IgD-negative memory B cell (primary cell): ENCODE results near the gene MKLN1. TPM values are rescaled to one million over a fixed set of nuclear protein-coding genes. Genes with fewer than 3 reads are reported as not detected.

ENCODE experiments used
- H3K27ac Mint-ChIP-seq, 3 donors: one replicate each; pipeline ENCODE4 v1.8.0; 2020 to 2022; ENCODE audit warnings: mild to moderate bottlenecking in 3 of 3, mixed read lengths in 3 of 3, moderate library complexity in 1 of 3
- H3K27me3 Mint-ChIP-seq: one replicate; pipeline ENCODE4 v1.8.0; 2021; ENCODE audit warnings: mixed read lengths
- H3K36me3 Mint-ChIP-seq: one replicate; pipeline ENCODE4 v1.8.0; 2020; ENCODE audit warnings: mild to moderate bottlenecking, mixed read lengths
- H3K4me1 Mint-ChIP-seq, 3 donors: one replicate each; pipeline ENCODE4 v1.8.0; 2020 to 2022; ENCODE audit warnings: mixed read lengths in 3 of 3, mild to moderate bottlenecking in 1 of 3
- H3K4me3 Mint-ChIP-seq, 4 donors: one replicate each; pipeline ENCODE4 v1.8.0; 2020 to 2022; ENCODE audit warnings: mild to moderate bottlenecking in 4 of 4, mixed read lengths in 4 of 4, moderate library complexity in 3 of 4
- H3K9me3 Mint-ChIP-seq, 3 donors: one replicate each; pipeline ENCODE4 v1.8.0; 2020 to 2021; ENCODE audit warnings: mixed read lengths in 3 of 3, mild to moderate bottlenecking in 1 of 3
- polyA plus RNA-seq: library from polyadenylated mRNA; unstranded; fragments of 300-500 nt; fragmentation: Illumina TruSeq; gene quantifications from one replicate; pipeline ENCODE4 v1.2.3, GENCODE V29; 2021

The MKLN1 gene
- polyA plus RNA-seq = 19.3 TPM

DNA sequence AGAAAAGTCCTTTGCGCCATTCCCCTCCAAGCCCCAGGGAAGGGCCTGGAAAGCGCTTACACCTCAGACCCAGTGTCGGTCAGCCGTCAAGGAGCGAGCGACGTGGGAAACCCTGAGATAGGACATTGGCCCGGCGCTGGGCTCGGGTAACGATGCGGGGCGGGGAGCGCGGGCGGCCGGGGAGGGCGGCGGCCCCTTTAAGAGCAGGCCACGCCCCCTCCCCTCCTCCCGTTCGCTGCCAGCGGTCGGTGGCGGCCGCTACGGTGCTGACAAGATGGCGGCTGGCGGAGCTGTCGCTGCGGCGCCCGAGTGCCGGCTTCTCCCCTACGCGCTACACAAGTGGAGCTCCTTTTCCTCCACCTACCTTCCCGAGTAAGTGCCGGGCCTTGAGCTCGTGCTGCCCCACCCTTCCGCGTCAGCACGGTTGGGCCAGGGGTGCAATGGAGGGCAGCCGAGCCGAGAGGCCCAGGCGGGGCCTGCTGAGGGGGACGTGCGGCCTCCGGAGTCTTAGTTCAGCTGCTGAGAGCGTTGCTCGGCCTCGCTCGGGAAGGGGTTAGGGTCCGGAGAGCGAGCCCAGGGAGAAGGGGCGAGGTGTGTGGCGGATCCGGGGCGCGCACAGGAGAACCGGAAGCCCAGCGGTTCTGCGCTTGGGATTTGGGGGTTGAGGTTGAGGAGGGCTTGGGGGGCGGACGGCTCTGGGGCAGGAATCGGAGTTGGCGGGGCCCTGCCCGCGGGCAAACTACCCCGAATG is at the start of gene MKLN1:
MKLN1 (plus strand) TSS at position 251 of the 751 bp plus-strand sequence; CDS start at position 275, 24 bp downstream.
- H3K4me3 Mint-ChIP-seq = peak within 1 kb of the TSS; percentile 92 to 99 (median 98)
- no peaks in the 10 kb centered on the region for H3K27me3 Mint-ChIP-seq
- H3K36me3 Mint-ChIP-seq = peaks cover 3% of the 10 kb centered on the region
- H3K4me1 Mint-ChIP-seq = peaks cover 33 to 53% (median 40%) of the 10 kb centered on the region in 3 donors
- peak within 1 kb of the TSS; percentile 96 to 98 (median 97) for H3K27ac Mint-ChIP-seq
- H3K9me3 Mint-ChIP-seq = no peaks in the 10 kb centered on the region

DNA sequence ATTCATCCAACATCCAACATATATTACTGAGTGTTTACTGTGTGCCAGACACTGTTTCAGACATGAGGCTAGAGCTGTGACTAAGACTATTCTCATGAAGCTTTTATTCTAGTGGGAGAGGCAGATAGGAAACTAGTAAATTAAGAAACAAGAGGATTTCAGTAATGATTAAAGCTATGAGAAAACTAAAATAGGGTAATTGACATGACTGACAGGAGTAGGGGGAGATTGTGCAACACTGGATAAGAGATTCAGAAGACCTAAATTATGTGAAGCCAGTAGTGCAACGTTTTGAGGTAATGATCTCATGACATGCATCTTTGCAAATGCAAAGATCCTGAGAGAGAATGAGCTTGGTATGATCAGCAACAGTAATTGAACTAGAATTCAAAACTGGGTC is 48.6 kb upstream of the MKLN1 start:
- Mint-ChIP-seq H3K4me1 (no peaks in the 10 kb centered on the region), H3K4me3 (no peak overlapping the region), H3K27ac (no peak overlapping the region), H3K36me3 (no peaks in the 10 kb centered on the region), H3K9me3 (peaks cover 0 to 5% (median 2%) of the 10 kb centered on the region in 3 donors), H3K27me3 (no peaks in the 10 kb centered on the region)

DNA sequence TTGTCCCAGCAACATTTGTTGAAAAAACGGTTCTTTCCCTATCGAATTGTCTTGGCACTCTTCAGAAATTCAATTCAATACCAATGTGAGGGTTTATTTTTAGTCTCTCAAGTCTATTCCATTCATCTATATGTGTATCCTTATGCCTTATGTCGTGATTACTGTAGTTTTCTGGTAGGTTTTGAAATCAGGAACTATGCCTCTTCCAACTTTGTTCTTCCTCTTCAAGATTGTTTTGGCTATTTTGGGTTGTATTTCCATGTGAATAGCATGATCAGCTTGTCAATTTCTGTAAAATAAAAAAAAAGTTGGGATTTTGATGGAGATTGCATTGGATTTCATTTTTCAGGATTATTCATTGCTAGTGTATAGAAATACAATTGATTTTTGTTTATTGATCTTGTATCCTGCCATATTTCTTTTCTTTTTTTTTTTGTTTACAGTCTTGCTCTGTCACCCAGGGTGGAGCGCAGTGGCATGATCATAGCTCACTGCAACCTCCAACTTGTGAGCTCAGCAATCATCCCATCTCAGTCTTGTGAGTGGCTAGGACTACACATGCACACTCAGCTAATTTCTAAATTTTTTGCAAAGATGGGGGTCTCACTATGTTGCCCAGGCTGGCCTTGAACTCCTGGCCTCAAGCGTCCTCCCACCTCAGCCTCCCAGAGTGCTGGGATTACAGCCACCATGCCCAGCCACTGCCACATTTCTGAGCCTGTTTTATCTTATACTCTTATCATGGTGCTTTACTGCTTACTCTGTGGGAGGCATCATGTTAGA is 46.2 kb upstream of the MKLN1 start:
- Mint-ChIP-seq H3K4me3 (no peak overlapping the region), H3K9me3 (peaks cover 0 to 5% (median 2%) of the 10 kb centered on the region in 3 donors), H3K27ac (no peak overlapping the region), H3K27me3 (no peaks in the 10 kb centered on the region), H3K4me1 (no peaks in the 10 kb centered on the region), H3K36me3 (no peaks in the 10 kb centered on the region)

DNA sequence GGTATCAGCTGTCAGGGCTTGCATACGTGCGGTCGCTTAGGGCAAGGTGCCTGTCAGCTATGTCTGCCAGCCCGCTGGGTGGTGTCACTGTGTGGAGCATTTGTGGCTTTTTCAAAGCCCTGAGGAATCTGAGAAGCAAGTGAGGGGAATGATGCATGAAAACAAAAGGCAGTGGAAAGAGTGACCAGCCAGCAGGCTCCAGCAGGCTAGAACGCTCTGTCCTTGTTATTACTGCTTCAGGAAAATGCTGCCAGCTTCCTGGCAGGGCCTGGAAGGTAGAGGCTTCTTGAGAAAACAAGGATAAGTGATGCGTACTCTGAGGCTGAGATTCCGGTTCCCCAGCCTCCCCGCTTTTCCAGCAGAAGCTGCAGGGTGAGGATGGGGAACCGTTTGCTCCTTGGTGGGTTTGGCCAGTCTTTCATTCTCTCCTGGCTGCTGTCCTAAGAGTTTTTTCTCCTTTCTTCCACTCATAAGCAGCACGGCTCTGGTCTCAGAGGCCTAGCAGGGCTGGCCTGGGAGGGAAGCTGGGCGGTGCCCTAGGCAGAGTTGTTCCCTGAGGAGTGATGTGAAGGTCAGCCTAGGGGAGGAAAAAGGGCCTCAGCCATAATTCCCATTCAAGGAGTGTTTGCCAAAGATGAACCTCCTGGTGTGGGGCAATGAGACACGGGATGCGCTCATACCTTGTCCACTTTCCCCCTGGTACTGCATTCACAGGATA is 42.8 kb upstream of the MKLN1 start:
- Mint-ChIP-seq H3K36me3 (peaks cover 1% of the 10 kb centered on the region), H3K4me1 (no peaks in the 10 kb centered on the region), H3K9me3 (peaks cover 1 to 8% (median 4%) of the 10 kb centered on the region in 3 donors), H3K4me3 (no peak overlapping the region), H3K27ac (no peak overlapping the region), H3K27me3 (no peaks in the 10 kb centered on the region)

DNA sequence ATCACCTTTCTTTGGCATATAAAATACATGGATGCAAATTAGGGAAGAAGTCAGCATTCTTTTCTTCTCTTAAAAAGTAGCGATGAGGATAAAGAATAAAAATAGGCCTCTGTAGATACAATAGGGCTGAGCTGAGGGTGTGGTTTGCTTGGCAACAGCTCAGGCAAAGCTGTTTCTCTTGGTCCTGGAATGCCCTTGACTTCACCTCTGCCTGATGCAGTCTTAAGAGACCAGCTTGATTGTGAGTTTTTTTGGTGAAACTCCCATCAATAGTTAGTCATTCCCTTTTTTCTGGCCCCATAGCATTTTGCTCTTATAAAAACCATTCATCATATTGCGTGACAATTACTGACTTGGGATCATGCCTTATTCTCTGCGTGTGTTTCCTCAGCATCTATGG is 42.1 kb upstream of the MKLN1 start:
- Mint-ChIP-seq H3K36me3 (peaks cover 1% of the 10 kb centered on the region), H3K4me1 (no peaks in the 10 kb centered on the region), H3K4me3 (no peak overlapping the region), H3K27me3 (no peaks in the 10 kb centered on the region), H3K9me3 (peaks cover 0 to 8% (median 1%) of the 10 kb centered on the region in 3 donors), H3K27ac (no peak overlapping the region)

DNA sequence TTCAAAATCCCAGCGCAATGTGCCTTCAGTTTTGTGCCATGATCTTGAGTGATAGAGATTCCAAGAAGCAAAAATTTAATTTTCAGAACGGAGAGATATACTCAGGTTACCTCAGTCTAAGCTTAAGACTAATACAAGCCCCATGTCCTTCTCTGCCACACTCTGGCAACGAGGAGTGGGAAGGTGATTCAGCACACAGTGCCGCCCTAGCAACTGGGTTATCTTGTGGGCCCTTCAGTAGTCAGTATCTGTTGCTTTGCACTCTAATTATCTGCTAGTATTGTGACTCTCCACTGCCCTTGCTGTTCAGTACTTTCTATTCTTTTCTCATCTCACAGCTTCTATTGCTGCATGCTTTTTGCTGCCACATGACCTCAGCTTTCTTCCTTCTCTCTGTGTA is 39.2 kb upstream of the MKLN1 start:
- Mint-ChIP-seq H3K27me3 (no peaks in the 10 kb centered on the region), H3K27ac (no peak overlapping the region), H3K9me3 (peaks cover 0 to 6% (median 1%) of the 10 kb centered on the region in 3 donors), H3K4me3 (no peak overlapping the region), H3K4me1 (no peaks in the 10 kb centered on the region), H3K36me3 (peaks cover 1% of the 10 kb centered on the region)

DNA sequence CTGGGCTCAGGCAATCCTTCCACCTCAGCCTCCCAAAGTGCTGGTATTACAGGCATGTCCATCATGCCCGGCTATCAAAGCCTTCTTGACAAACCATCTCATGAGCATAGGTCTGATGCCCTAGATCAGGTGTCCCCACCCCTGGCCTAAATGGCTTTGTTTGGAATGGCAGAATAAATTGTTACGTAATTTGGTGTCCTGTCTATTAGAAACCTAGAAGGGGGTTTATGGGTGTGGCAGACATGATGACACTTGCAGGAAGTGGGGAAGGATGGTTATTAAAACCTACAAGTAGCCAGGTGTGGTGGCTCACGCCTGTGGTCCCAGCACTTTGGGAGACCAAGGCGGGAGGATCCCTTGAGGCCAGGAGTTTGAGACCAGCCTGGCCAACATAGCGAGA is 38.6 kb upstream of the MKLN1 start:
- Mint-ChIP-seq H3K9me3 (peaks cover 0 to 6% (median 1%) of the 10 kb centered on the region in 3 donors), H3K36me3 (peaks cover 1% of the 10 kb centered on the region), H3K4me3 (no peak overlapping the region), H3K27ac (no peak overlapping the region), H3K4me1 (no peaks in the 10 kb centered on the region), H3K27me3 (no peaks in the 10 kb centered on the region)

DNA sequence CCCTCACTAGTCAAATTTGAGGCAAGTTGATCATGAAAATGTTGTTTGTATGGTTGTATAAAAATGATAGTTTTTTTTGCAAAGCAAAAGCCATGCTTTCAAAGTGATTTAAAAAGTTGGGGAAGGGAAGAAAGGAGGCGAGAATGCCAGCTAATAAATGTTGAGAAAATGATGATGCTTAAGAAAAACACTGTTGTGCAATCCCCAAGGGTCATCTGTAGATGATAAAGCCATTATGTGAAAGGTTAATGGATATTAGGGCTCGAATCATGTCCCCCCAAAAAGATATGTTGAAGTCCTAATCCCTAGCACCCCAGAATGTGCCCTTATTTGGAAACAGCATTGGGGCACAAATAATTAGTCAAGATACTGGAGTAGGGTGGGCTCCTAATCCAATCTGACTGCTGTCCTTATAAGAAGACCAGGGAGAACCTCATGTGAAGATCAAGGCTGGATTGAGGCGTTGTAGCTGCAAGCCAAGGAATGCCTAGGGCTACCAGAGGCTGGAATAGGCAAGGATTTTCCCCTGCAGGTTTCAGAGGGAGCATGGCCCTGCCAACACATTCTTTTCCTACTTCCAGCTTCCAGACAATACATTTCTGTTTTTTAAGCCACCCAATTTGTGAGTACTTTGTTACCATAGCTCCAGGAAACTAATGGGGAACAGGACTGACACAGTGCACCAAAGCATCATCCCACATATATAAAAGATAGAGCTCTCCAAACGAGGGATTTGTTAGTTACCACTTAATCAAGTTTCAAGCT is 35.4 kb upstream of the MKLN1 start:
- no peaks in the 10 kb centered on the region for H3K27me3 Mint-ChIP-seq
- H3K4me1 Mint-ChIP-seq = no peaks in the 10 kb centered on the region
- peaks cover 0 to 6% (median 1%) of the 10 kb centered on the region in 3 donors for H3K9me3 Mint-ChIP-seq
- peaks cover under 1% of the 10 kb centered on the region for H3K36me3 Mint-ChIP-seq
- no peak overlapping the region for H3K27ac Mint-ChIP-seq
- no peak overlapping the region for H3K4me3 Mint-ChIP-seq

DNA sequence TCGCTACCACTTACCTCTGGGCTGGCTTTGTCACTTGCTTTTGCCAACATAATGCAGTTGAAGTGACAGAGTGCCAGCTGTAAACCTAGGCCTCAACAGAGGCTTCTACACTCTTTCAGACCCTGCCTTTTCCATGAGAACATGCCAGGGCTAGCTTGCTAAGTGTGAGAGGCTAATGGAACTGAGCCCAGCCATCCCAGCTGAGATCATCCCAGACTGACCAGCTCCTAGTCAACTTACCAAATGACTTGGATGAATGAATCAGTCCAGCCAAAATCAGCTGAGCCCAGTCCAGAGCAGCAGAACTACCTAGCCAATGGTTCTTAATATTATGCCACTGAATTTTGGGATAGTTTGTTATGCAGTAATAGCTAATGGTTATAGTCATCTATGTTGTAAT is 34.7 kb upstream of the MKLN1 start:
- Mint-ChIP-seq H3K9me3 (peaks cover 0 to 4% (median 0%) of the 10 kb centered on the region in 3 donors), H3K4me3 (no peak overlapping the region), H3K36me3 (no peaks in the 10 kb centered on the region), H3K4me1 (no peaks in the 10 kb centered on the region), H3K27ac (no peak overlapping the region), H3K27me3 (no peaks in the 10 kb centered on the region)

DNA sequence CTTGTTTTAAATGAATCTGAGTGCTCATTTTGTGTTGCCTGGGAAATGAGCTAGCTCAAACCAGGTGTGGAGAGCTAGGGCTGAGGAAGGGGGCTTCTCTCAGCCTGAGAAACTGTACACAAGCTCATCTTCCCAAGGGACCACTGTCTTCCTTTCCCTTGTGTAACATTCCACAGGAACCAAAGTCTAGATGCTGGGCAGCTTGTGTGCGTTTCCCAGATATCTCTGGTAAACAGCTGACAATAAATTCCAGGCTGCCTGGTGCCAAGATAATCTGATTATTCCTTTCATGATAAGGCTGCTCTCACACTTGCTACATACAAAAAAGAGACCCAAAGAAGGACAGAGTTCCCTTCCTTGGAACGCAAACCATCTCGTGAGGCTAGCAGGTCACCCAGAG is 33.1 kb upstream of the MKLN1 start:
- Mint-ChIP-seq H3K9me3 (peaks cover 0 to 1% (median 0%) of the 10 kb centered on the region in 3 donors), H3K4me1 (no peaks in the 10 kb centered on the region), H3K27ac (no peak overlapping the region), H3K36me3 (no peaks in the 10 kb centered on the region), H3K4me3 (no peak overlapping the region), H3K27me3 (no peaks in the 10 kb centered on the region)

DNA sequence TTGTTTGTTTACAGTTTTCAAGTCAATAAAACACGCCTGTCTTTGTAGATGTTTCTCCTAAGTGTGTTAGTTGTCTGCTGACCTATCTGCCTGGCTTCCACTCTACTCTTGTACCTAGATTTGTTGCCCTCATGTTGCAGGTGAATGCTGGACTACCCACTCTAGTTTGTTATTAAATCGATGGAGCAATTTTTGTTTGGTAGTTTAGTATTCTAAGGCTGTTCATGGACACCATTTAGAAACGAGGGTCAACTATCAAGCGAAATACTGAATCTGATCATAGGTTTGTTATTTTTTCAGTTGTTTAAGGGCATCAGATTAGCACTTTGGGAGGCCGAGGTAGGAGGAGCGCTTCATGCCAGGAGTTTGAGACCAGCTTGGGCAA is 29.1 kb upstream of the MKLN1 start:
- Mint-ChIP-seq H3K36me3 (no peaks in the 10 kb centered on the region), H3K9me3 (peaks cover 0 to 1% (median 0%) of the 10 kb centered on the region in 3 donors), H3K27ac (peak overlapping the region in 1 of 3 donors; percentile 38), H3K27me3 (no peaks in the 10 kb centered on the region), H3K4me3 (no peak overlapping the region), H3K4me1 (peaks cover 0 to 3% (median 1%) of the 10 kb centered on the region in 3 donors)

DNA sequence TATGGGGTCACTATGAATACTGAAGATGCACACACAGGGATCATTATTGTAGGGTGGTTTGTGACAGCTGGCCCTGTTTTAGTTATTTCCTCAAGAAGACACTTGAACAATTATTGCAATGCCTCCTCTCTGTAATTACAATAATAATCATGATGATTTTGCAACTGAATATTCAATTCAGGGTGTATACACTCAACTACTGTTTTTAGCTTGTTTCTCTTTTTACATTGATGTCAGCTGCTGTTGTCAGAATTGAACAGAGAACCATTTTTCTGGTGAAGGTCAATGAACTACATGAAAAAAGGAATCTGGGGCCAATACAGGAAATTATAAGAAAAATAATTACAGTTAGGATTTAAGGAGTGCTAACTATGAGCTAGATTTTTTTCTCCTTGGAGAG is 28.6 kb upstream of the MKLN1 start:
- Mint-ChIP-seq H3K27me3 (no peaks in the 10 kb centered on the region), H3K4me3 (no peak overlapping the region), H3K36me3 (no peaks in the 10 kb centered on the region), H3K4me1 (peaks cover 0 to 3% (median 1%) of the 10 kb centered on the region in 3 donors), H3K27ac (peak overlapping the region in 1 of 3 donors; percentile 38), H3K9me3 (peaks cover 0 to 1% (median 0%) of the 10 kb centered on the region in 3 donors)

DNA sequence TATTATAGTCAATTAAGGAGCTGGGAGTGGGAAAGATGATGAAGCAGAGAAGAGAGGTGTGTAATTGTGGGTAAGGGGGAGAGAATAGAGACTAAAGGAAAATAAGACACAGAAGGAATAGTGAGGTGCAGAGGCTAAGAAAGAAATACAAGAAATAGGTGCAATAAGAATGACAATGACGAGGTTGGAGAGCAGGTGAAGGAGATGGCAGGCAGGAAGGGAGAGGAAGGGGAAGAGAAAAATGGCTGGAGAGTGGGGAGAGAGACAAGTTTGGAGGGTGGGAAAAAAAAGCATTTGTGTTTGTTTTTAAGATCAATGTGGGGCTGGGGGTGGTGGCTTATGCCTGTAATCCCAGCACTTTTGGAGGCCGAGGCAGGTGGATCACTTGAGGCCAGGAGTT is 27.6 kb upstream of the MKLN1 start:
- H3K36me3 Mint-ChIP-seq = no peaks in the 10 kb centered on the region
- H3K9me3 Mint-ChIP-seq = peaks cover 0 to 1% (median 0%) of the 10 kb centered on the region in 3 donors
- no peak overlapping the region for H3K27ac Mint-ChIP-seq
- no peaks in the 10 kb centered on the region for H3K27me3 Mint-ChIP-seq
- peaks cover 0 to 3% (median 1%) of the 10 kb centered on the region in 3 donors for H3K4me1 Mint-ChIP-seq
- H3K4me3 Mint-ChIP-seq = no peak overlapping the region
